Karpas-422 (cell line): ENCODE data around the gene RGS1. TPM values are rescaled to one million over a fixed set of nuclear protein-coding genes. Genes with fewer than 3 reads are reported as not detected.

Experiments used
- DNase-seq: peaks from one replicate; pipeline ENCODE4 v3.0.0-alpha.2; 2015
- H2AFZ ChIP-seq: fragments of 200-600 bp; sonication (generic); 2 replicates; pipeline ENCODE4 v1.6.1; 2014; ENCODE audit warnings: antibody characterized with exemption, low read length, mixed read lengths
- H3K27ac ChIP-seq: fragments of 200-600 bp; sonication (generic); 2 replicates; pipeline ENCODE4 v1.5.1; 2014; ENCODE audit warnings: mild to moderate bottlenecking, low read length, moderate library complexity
- H3K27me3 ChIP-seq: fragments of 200-600 bp; sonication (generic); 2 replicates; pipeline ENCODE4 v1.6.1; 2014; ENCODE audit warnings: low read length, mixed read lengths
- H3K36me3 ChIP-seq: fragments of 200-600 bp; sonication (generic); 2 replicates; pipeline ENCODE4 v1.6.1; 2014; ENCODE audit warnings: low read length, mixed read lengths; ENCODE audit not compliant: insufficient read depth
- H3K4me1 ChIP-seq: fragments of 200-600 bp; sonication (generic); 2 replicates; pipeline ENCODE4 v1.6.1; 2014; ENCODE audit warnings: mild to moderate bottlenecking, low read length, mixed read lengths
- H3K4me2 ChIP-seq: fragments of 200-600 bp; sonication (generic); 2 replicates; pipeline ENCODE4 v1.6.1; 2014; ENCODE audit warnings: low read length, low read depth, mild to moderate bottlenecking; ENCODE audit not compliant: poor library complexity, severe bottlenecking
- H3K4me3 ChIP-seq: fragments of 200-600 bp; sonication (generic); 2 replicates; pipeline ENCODE4 v1.5.1; 2014; ENCODE audit warnings: mild to moderate bottlenecking, antibody characterized with exemption, low read length, mixed read lengths
- H3K79me2 ChIP-seq: fragments of 200-600 bp; sonication (generic); 2 replicates; pipeline ENCODE4 v1.6.1; 2014; ENCODE audit warnings: mild to moderate bottlenecking, low read length, mixed read lengths
- H3K9ac ChIP-seq: fragments of 200-600 bp; sonication (generic); 2 replicates; pipeline ENCODE4 v1.6.0; 2014; ENCODE audit warnings: low read length
- H3K9me2 ChIP-seq: fragments of 200-600 bp; sonication (generic), shearing (Covaris generic); replicated peaks from 2 replicates; pipeline ENCODE4 v1.6.0; 2014; ENCODE audit warnings: mild to moderate bottlenecking, low read length, moderate library complexity; ENCODE audit not compliant: insufficient read depth
- H3K9me3 ChIP-seq: fragments of 300-700, 200-600 bp; sonication (generic); 2 replicates; pipeline ENCODE4 v1.6.1; 2014; ENCODE audit warnings: low read length, mixed read lengths
- H4K20me1 ChIP-seq: fragments of 200-600 bp; sonication (generic); 2 replicates; pipeline ENCODE4 v1.6.1; 2014; ENCODE audit warnings: mild to moderate bottlenecking, antibody characterized with exemption, low read length, low read depth; ENCODE audit not compliant: insufficient read depth
- total RNA-seq: library from RNA; depleted of rRNA; stranded (reverse); fragments of >200 nt; shearing (Covaris generic); gene quantifications from 2 replicates; pipeline ENCODE4 v1.2.3, GENCODE V29; 2014; ENCODE audit warnings: low replicate concordance

The RGS1 gene
- total RNA-seq, 1 experiment from 2014 or later: 3.5 TPM

DNA sequence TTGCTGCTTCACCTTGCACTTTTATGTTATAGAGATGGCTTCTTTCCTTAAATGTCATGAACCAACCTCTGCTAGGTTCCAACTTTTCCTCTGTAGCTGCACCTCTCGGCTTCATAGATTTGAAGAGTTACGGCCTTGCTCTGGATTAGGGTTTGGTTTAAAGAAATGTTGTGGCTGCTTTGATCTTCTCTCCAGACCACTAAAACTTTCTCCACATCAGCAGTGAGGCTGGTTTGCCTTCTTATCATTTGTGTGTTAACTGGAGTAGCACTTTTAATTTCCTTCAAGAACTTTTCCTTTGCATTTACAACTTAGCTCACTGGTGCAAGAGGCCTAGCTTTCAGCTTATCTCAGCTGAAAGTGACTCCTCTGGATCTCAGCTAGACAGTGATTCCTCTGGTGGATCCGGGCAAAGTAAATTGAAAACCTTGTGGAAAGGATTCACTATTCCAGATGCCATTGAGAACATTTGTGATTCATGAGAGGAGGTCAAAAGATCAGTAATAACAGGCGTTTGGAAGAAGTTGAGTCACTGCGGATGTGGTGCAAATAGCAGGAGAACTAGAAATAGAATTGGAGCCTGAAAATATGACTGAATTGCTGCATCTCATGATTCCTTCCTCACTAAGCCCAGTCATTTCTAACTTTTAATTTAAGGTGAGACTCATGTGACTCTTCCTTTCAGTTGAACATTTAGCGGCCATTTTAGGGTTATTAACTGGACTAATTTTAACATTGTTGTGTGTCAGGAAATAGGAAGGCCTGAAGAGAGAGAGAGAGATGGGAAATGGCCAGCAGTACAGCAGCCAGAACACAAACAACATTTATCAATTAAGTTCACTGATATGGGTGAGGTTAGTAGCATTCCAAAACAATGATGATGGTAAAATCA, 16.2 kb upstream of the RGS1 start:
- no peaks in the 10 kb centered on the region for H3K9me3 ChIP-seq
- no peaks in the 10 kb centered on the region for H3K79me2 ChIP-seq
- H3K27me3 ChIP-seq: no peaks in the 10 kb centered on the region
- H3K36me3 ChIP-seq: no peaks in the 10 kb centered on the region
- no peak overlapping the region for H3K9ac ChIP-seq
- H3K27ac ChIP-seq: no peak overlapping the region
- no peak for DNase-seq
- no peaks in the 10 kb centered on the region for H3K4me1 ChIP-seq
- H2AFZ ChIP-seq: no peak overlapping the region
- no peaks in the 10 kb centered on the region for H4K20me1 ChIP-seq
- H3K4me3 ChIP-seq: no peak overlapping the region
- H3K9me2 ChIP-seq: no peaks in the 10 kb centered on the region
- no peak overlapping the region for H3K4me2 ChIP-seq

DNA sequence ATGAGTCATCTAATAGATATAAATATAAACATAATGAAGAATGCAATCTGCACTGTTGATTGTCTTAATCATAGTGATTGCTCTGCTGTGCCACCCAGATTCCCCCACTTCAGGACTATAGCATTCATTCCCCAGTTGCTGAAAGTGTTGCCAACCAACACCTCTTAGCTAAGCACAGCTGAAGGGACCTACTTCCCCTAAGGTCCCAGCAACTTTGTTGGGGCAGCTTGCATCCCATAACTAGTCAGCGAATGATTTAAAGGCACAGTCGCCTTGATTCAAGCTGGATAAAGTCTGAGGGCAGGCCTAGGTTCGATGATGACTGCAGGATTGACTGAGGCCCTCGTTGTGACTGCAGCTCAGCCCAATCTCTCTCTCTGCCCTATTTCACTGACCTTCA, 14.3 kb upstream of the RGS1 start:
- no peak overlapping the region for H3K27ac ChIP-seq
- no peaks in the 10 kb centered on the region for H3K27me3 ChIP-seq
- no peaks in the 10 kb centered on the region for H3K79me2 ChIP-seq
- no peak for DNase-seq
- no peaks in the 10 kb centered on the region for H3K9me3 ChIP-seq
- no peaks in the 10 kb centered on the region for H4K20me1 ChIP-seq
- no peaks in the 10 kb centered on the region for H3K9me2 ChIP-seq
- H3K4me1 ChIP-seq: no peaks in the 10 kb centered on the region
- H2AFZ ChIP-seq: no peak overlapping the region
- H3K36me3 ChIP-seq: no peaks in the 10 kb centered on the region
- H3K4me2 ChIP-seq: no peak overlapping the region
- no peak overlapping the region for H3K4me3 ChIP-seq
- H3K9ac ChIP-seq: no peak overlapping the region

DNA sequence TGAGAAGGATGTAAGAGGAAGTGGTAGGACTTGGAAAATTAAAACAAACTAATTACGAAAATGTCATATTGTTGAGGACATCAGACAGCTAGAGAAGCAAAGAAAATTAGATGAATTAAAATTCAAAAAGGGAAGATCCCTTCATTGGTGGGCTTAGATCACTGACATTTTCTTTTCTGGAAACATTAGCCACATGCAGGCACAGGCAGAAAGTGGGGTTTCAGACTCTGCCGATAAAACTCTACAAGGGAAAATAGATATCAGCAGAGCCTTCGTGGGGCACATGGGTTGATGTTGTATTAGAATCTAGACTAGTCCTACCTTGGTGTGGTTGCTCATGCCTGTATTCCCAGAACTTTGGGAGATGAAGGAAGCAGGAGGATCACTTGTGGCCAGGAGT, 12.4 kb upstream of the RGS1 start:
- Histone ChIP-seq H3K27ac (no peak overlapping the region), H3K36me3 (no peaks in the 10 kb centered on the region), H3K4me1 (no peaks in the 10 kb centered on the region), H3K9me3 (no peaks in the 10 kb centered on the region), H3K9ac (no peak overlapping the region), H3K4me2 (no peak overlapping the region), H3K4me3 (no peak overlapping the region), H2AFZ (no peak overlapping the region), H3K9me2 (no peaks in the 10 kb centered on the region), H3K27me3 (no peaks in the 10 kb centered on the region), H3K79me2 (no peaks in the 10 kb centered on the region), H4K20me1 (no peaks in the 10 kb centered on the region)
- DNase-seq: no peak

DNA sequence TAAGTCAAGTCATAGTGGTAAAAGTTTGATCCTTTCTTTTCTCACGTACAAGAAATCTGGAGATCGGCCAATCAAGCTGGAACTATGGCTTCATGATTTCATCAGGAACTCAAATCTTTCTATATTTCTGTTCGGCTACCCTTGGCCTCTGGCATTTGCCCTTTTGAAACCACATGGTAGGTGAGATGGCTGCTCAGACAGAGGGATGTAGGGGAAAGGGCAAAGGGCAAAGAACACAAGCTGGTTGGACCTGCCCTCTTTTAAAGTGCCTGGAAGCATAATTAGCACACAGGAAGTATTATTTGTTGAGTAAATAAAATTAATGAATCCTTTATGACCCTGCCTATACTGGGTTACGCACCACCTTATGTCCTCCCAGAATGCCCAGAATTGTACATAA, 11.5 kb upstream of the RGS1 start:
- Histone ChIP-seq H3K36me3 (no peaks in the 10 kb centered on the region), H3K4me3 (no peak overlapping the region), H3K79me2 (no peaks in the 10 kb centered on the region), H3K9me2 (no peaks in the 10 kb centered on the region), H3K4me2 (no peak overlapping the region), H3K27me3 (no peaks in the 10 kb centered on the region), H3K27ac (no peak overlapping the region), H3K9me3 (no peaks in the 10 kb centered on the region), H3K4me1 (no peaks in the 10 kb centered on the region), H2AFZ (no peak overlapping the region), H3K9ac (no peak overlapping the region), H4K20me1 (no peaks in the 10 kb centered on the region)
- no peak for DNase-seq

DNA sequence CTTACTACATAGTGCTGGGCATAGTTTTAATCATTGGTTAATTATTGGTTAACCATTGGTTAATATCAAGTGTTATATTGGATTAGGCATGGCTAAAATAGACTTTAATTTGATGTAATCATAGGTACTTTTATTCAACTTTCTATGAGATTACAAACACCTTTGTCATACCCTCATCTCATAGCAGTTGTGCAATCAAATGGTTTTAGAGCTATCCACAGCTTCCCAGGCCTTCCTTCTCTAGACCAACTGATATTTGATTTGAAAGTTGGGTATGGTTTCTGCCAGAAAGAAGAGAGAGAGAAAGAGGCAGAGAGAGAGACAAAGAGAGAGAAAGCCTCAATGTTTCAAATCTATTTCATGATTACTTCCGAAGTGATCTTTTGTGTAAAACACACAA, 9.6 kb upstream of the RGS1 start:
- H3K79me2 ChIP-seq: no peaks in the 10 kb centered on the region
- H3K9me2 ChIP-seq: no peaks in the 10 kb centered on the region
- no peak overlapping the region for H3K4me2 ChIP-seq
- no peaks in the 10 kb centered on the region for H3K9me3 ChIP-seq
- H3K4me3 ChIP-seq: no peak overlapping the region
- no peaks in the 10 kb centered on the region for H4K20me1 ChIP-seq
- no peak overlapping the region for H3K27ac ChIP-seq
- no peaks in the 10 kb centered on the region for H3K4me1 ChIP-seq
- H3K9ac ChIP-seq: no peak overlapping the region
- peak; percentile 23 for DNase-seq
- no peak overlapping the region for H2AFZ ChIP-seq
- H3K36me3 ChIP-seq: no peaks in the 10 kb centered on the region
- no peaks in the 10 kb centered on the region for H3K27me3 ChIP-seq

DNA sequence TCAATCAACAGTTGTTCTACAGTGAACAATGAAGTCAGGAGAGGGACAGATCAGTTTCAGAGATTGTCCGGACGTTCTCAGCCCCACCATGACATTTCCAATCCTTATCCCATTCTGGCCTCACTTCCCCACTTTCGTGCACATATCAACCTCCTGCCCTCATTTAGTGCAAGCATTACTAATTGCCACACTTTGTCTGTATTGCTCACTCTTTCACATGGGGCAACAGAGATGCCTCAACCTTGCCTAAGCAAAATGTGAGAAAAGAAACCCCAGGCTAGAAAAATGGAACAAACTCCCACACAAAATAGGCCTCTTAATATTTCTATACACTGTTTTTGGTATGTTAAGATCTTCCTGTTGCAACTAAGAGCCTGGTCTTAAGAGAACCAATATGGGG, 8.9 kb upstream of the RGS1 start:
- Histone ChIP-seq H3K27ac (no peak overlapping the region), H3K4me1 (no peaks in the 10 kb centered on the region)
- no peak for DNase-seq

DNA sequence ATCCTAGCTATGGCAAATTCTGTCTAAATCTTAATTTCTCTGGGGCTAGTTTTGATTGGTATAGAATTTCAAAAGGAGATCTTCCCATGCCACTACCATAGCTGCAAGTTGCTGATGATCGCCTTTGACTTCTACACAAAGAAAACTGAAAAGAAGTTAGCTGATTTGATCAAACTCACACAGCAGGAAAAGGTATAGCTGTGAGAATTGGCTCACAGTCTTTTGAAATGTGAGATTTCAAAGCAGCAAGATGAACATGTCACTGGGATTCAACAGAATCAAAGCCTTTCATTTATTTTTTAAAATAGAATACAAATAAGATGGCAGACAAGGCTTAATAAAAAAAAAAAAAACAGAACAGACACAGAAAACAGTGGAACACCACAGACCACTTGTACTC, 7.5 kb upstream of the RGS1 start:
- no peaks in the 10 kb centered on the region for H4K20me1 ChIP-seq
- H3K9ac ChIP-seq: no peak overlapping the region
- no peaks in the 10 kb centered on the region for H3K36me3 ChIP-seq
- no peak overlapping the region for H3K27ac ChIP-seq
- H3K4me2 ChIP-seq: no peak overlapping the region
- no peaks in the 10 kb centered on the region for H3K9me2 ChIP-seq
- DNase-seq: no peak
- no peak overlapping the region for H2AFZ ChIP-seq
- H3K79me2 ChIP-seq: no peaks in the 10 kb centered on the region
- H3K4me1 ChIP-seq: no peaks in the 10 kb centered on the region
- no peaks in the 10 kb centered on the region for H3K27me3 ChIP-seq
- H3K4me3 ChIP-seq: no peak overlapping the region
- H3K9me3 ChIP-seq: no peaks in the 10 kb centered on the region

More for the DNA sequence above, 8.9 kb upstream of the RGS1 start:
- H3K9me3 ChIP-seq: no peaks in the 10 kb centered on the region
- H3K9ac ChIP-seq: no peak overlapping the region
- H2AFZ ChIP-seq: no peak overlapping the region
- H3K9me2 ChIP-seq: no peaks in the 10 kb centered on the region
- no peak overlapping the region for H3K4me2 ChIP-seq
- no peaks in the 10 kb centered on the region for H4K20me1 ChIP-seq
- no peaks in the 10 kb centered on the region for H3K36me3 ChIP-seq
- H3K4me3 ChIP-seq: no peak overlapping the region
- H3K79me2 ChIP-seq: no peaks in the 10 kb centered on the region
- H3K27me3 ChIP-seq: no peaks in the 10 kb centered on the region

DNA sequence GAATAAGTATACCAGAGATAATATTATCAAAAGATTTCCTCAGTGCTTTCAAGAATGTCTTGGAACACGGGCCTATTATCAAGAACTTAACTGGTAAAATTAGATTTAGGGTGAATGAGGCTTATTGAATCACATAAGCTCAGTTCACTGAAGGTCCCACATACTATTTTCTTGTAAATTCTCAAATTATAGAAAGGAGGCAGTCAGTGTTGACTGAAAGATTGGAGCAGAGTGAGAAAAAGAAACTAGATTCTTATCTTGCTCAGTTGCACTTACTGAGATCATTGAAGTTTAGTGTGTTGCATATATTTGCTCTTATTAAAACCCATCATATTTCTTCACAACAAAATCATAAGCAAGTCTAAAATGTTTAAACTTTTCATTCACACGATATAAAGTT, 3.9 kb upstream of the RGS1 start:
- H3K9me2 ChIP-seq: no peaks in the 10 kb centered on the region
- H4K20me1 ChIP-seq: no peaks in the 10 kb centered on the region
- H3K9ac ChIP-seq: no peak overlapping the region
- H3K27ac ChIP-seq: no peak overlapping the region
- H3K79me2 ChIP-seq: no peaks in the 10 kb centered on the region
- H3K27me3 ChIP-seq: no peaks in the 10 kb centered on the region
- no peak overlapping the region for H3K4me3 ChIP-seq
- no peak for DNase-seq
- H3K9me3 ChIP-seq: no peaks in the 10 kb centered on the region
- no peak overlapping the region for H2AFZ ChIP-seq
- H3K4me1 ChIP-seq: peaks cover 3% of the 10 kb centered on the region; the same call in 1 of the 2 replicates
- H3K36me3 ChIP-seq: no peaks in the 10 kb centered on the region
- H3K4me2 ChIP-seq: no peak overlapping the region
